ENCODE data around the gene PIN4. TPM values are rescaled to one million over a fixed set of nuclear protein-coding genes. Genes with fewer than 3 reads are reported as not detected.
"Not testable (repeated sequence)": the region's sequence is repeated elsewhere in the genome, so short reads cannot be mapped to it uniquely, and the experiment has no call there.

Gene PIN4
- total RNA-seq, 2 experiments from 2014 or later, result 5.1 to 5.4 TPM

DNA sequence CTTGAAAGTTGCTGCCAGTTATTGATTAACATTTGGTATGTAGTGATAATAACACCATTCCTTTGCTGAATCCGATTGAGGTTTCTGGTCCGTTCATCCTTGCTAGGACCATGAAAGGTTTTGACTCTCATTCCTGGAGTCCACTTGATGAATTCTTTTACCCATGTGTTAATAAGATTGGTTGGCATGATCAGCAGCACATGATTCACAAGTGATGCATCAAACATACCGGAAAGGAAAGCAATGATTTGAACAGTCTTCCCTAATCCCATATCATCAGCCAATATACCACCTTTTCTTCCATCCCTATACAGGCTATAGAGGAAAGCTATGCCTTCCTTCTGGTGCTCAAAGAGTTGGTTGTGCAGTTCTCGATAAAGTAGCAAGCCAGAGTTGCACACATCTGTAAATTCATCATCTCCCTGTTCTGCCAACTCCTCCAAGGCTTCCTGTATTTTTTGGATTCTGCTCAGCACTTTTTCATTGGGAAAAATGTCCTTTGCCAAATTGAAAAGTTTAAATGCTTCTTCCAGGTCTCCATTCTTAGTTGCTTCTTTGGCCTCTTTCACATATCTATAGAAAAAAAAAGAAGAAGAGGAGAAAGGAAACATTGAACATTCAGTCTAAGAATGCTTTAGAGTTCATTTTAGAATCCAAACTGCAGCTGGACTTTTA is 26.7 kb downstream of the PIN4 start:
- no peak for DNase-seq
- ChIA-PET CTCF (no interaction called here), POLR2A (no interaction called here)
- Mint-ChIP-seq H3K36me3 (ENCODE audit: low read depth) (peaks cover 41% of the 10 kb centered on the region), H3K27ac (no peak overlapping the region), H3K27me3 (no peaks in the 10 kb centered on the region), H3K9me3 (no peaks in the 10 kb centered on the region), H3K4me1 (no peaks in the 10 kb centered on the region), H3K4me3 (no peak overlapping the region)

DNA sequence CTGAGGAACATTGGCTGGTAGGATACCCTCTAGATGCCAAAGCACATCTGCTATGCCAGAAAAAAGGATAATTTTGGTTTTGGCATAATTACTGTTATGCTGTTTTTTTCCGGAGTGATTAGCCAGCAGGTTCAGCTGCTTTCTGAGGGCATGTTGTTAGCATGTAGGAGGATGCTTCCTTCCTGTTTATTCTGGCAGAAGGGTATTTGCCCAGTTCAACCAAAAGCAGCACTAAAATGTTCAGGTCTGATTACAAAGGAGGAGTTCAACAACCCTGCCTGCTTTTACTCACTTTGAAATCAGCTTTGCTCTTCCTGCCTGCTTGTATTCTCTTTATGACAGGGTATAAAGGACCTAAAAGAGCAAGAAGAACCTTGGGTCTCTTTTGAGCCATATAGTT is 35.4 kb downstream of the PIN4 start:
- H3K27ac Mint-ChIP-seq, result no peak overlapping the region
- POLR2A ChIA-PET, result no interaction called here
- no peaks in the 10 kb centered on the region for H3K4me1 Mint-ChIP-seq
- CTCF ChIA-PET, result no interaction called here
- H3K4me3 Mint-ChIP-seq, result no peak overlapping the region
- DNase-seq, result no peak
- H3K27me3 Mint-ChIP-seq, result no peaks in the 10 kb centered on the region
- no peaks in the 10 kb centered on the region for H3K9me3 Mint-ChIP-seq
- peaks cover 12% of the 10 kb centered on the region for H3K36me3 Mint-ChIP-seq (ENCODE audit: low read depth)

DNA sequence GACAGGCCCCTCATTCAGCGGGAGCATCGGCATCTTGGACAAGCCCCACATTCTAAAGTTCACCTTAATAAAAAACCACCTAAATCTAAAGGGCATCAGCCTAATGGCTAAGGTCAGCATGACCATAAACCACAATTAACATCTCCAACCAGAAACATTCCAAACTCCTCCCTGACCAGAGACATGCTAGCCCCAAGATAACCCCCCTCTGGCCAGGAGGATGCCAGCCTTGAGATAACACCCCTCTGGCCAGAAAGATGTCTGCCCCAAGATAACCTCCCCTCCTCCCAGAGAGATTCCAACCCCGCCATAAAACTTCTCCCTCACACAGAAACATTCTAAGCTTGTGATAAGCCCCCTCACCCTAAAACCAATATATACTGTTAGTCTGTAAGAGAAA is 38.8 kb downstream of the PIN4 start:
- CTCF ChIA-PET, H3K9me3 Mint-ChIP-seq, H3K27me3 Mint-ChIP-seq, H3K27ac Mint-ChIP-seq, POLR2A ChIA-PET, H3K4me1 Mint-ChIP-seq, H3K4me3 Mint-ChIP-seq, DNase-seq: not testable (repeated sequence)
- peaks cover 18% of the 10 kb centered on the region for H3K36me3 Mint-ChIP-seq (ENCODE audit: low read depth)

DNA sequence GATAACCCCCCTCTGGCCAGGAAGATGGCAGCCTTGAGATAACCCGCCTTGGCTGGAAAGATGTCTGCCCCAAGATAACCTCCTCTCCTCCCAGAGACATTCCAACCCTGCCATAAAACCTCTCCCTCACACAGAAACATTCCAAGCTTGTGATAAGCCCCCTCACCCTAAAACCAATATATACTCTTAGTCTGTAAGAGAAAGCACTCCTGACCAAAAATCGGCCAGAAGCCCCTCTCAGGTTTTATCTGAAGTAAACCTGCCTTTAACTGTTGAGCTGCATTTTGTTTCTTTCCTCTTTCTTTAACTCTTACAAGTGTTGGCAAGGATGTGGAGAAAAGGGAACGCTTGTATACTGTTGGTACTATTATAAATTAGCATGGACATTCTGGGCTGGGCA is 48.7 kb downstream of the PIN4 start:
- H3K9me3 Mint-ChIP-seq, result no peaks in the 10 kb centered on the region
- H3K36me3 Mint-ChIP-seq (ENCODE audit: low read depth), result peaks cover 20% of the 10 kb centered on the region
- peaks cover 3% of the 10 kb centered on the region for H3K4me1 Mint-ChIP-seq
- ChIA-PET POLR2A (no interaction called here), CTCF (interaction anchor here (1.1 kb wide), 1 partner anchor 38 kb away, joined by 3 read pairs; no protein-coding TSS in a partner anchor)
- H3K4me3 Mint-ChIP-seq, result no peak overlapping the region
- no peak for DNase-seq
- H3K27ac Mint-ChIP-seq, result no peak overlapping the region
- no peaks in the 10 kb centered on the region for H3K27me3 Mint-ChIP-seq

DNA sequence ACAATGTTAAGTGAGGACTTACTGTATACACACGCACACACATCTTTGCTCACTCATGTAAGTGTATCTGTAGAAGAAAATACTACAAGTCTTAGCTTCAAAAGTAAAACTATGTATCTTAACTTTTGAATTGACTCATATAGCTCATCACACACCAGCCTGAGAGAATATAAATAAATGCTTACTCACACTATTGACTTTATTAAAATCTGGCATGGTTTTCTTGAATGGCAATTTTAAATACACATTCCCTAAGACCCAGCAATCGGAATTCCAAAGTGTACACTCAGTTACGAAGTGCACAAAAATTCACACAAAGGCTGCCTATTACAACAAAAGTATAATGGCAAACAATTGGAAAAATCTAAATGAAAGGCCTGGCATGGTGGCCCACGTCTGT is 55.3 kb downstream of the PIN4 start:
- ChIA-PET POLR2A (no interaction called here), CTCF (no interaction called here)
- peaks cover 14% of the 10 kb centered on the region for H3K36me3 Mint-ChIP-seq (ENCODE audit: low read depth)
- H3K4me3 Mint-ChIP-seq, result no peak overlapping the region
- no peaks in the 10 kb centered on the region for H3K27me3 Mint-ChIP-seq
- no peak for DNase-seq
- H3K9me3 Mint-ChIP-seq, result no peaks in the 10 kb centered on the region
- peak overlapping the region; percentile 46 for H3K27ac Mint-ChIP-seq
- peaks cover 22% of the 10 kb centered on the region for H3K4me1 Mint-ChIP-seq

DNA sequence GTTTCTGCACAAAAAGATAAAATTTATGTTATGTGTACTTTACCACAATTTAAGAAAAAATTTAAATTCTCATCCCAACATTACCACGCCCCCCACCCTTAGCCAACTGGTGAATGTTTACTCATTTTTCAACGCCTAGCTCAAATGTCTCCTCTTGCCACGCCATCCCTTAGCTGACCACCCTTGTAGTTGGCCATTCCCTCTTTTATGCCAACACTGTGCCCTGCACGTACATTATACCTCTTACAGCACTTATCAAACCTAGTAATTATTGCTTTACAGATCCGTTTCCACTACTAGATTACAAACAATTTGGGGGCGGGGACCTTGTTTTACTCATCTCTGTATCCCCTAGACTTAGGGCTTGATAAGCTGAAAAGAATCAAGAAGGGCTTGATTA is 56.6 kb downstream of the PIN4 start:
- POLR2A ChIA-PET, result interaction anchor here (0.9 kb wide), 1 partner anchor 108 kb away, joined by 7 read pairs; no protein-coding TSS in a partner anchor
- peak overlapping the region; percentile 73 for H3K27ac Mint-ChIP-seq
- CTCF ChIA-PET, result interaction anchor here (0.5 to 1.6 kb wide), 2 partner anchors 9 to 1433 kb away, joined by 3 read pairs; no protein-coding TSS in a partner anchor

DNA sequence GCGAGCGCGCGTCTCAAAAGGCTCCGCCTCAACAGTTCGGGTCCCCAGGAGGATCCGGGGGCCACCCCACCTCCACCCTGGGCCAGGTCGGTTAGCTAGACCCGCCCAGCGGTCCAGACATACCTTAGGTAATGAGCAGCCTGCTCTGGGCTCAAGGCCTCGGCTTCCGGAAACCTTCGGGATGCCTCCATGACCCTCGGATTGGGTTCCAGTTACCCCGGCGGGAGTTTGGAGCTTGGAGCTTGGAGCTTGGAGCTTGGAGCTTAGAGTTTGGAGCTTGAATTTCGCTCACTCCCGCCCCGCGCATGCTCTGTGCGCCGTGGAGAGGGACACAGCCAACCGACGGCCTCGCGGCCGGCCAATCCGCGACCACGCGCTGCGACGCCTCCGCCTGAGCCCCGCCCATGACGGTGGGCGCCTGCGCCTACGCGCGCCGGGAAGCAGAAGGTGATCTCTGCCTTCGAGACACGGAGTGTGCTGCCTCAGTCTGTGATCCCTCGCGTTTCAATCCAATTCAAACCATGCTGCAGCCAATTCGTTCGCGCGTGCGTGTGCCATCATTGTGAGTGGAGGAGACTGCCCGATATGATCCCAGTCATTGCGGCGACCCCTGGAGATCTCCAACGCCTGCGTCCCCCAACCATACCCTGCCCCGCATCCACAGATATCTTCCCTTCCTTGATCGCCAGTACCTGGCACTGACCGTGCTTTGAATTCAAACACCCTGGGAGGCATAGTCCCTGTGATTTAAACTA is 57.3 kb downstream of the PIN4 start, which contains the start of gene ERCC6L:
TSS of gene ERCC6L (minus strand) at position 307 of the 755 bp plus-strand sequence. CDS start at position 191, 116 bp downstream.
- ChIA-PET POLR2A (interaction anchor here (0.9 kb wide), 1 partner anchor 107 kb away, joined by 7 read pairs; no protein-coding TSS in a partner anchor), CTCF (interaction anchor here (1.6 kb wide), 1 partner anchor 9 kb away, joined by 3 read pairs; no protein-coding TSS in a partner anchor)
- peaks cover 24% of the 10 kb centered on the region for H3K4me1 Mint-ChIP-seq
- H3K9me3 Mint-ChIP-seq, result no peaks in the 10 kb centered on the region
- DNase-seq, result peak; percentile 87
- H3K27ac Mint-ChIP-seq, result peak within 1 kb of the TSS; percentile 73
- peaks cover 12% of the 10 kb centered on the region for H3K36me3 Mint-ChIP-seq (ENCODE audit: low read depth)
- no peaks in the 10 kb centered on the region for H3K27me3 Mint-ChIP-seq
- H3K4me3 Mint-ChIP-seq, result peak within 1 kb of the TSS; percentile 81

More for the DNA sequence above, 56.6 kb downstream of the PIN4 start:
- peak overlapping the region; percentile 81 for H3K4me3 Mint-ChIP-seq
- H3K4me1 Mint-ChIP-seq, result peaks cover 22% of the 10 kb centered on the region
- no peaks in the 10 kb centered on the region for H3K9me3 Mint-ChIP-seq
- H3K27me3 Mint-ChIP-seq, result no peaks in the 10 kb centered on the region
- H3K36me3 Mint-ChIP-seq (ENCODE audit: low read depth), result peaks cover 12% of the 10 kb centered on the region
- DNase-seq, result no peak

DNA sequence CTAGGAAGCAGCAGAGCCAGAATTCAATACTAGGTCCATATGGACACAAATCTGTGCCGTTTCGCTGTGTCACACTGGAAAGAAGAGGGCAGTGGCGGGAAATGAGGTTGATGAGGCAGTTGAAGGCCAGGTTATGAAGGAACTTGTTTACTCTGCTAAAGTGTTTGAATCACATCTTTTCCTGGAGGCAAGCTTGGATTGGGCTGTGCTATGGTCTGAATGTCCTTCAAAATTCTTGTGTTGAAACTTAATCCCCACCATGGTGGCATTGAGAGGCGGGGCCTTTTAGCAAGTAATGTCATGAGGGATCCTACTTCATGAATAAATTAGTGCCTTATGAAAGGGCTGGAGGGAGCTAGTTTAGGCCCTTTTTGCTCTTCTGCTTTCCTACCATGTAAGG is 59.4 kb downstream of the PIN4 start:
- Mint-ChIP-seq H3K27ac (no peak overlapping the region), H3K36me3 (ENCODE audit: low read depth) (peaks cover 5% of the 10 kb centered on the region), H3K4me3 (no peak overlapping the region), H3K9me3 (no peaks in the 10 kb centered on the region), H3K4me1 (peaks cover 17% of the 10 kb centered on the region), H3K27me3 (no peaks in the 10 kb centered on the region)
- ChIA-PET CTCF (interaction anchor here (1.0 kb wide), 1 partner anchor 36 kb away, joined by 4 read pairs; the partner anchor contains the start of gene RPS4X), POLR2A (no interaction called here)
- no peak for DNase-seq

DNA sequence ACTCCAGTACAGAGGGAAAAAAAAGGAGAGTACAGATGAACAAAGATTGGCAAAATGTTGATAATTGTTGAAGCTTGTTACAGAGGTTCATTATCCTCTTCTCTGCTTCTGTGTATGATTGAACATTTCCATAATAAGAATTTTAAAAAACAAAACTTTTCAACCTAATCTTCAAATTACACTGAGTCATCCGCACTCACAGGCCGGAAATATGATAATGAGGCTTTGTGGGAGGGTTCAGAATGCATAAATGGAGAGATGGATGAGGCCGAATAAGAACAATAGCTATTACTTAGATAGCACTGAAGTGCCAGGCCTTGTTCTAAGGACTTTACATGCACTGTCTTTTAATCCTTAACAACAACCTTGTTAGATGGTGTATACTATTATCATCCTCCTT is 61.9 kb downstream of the PIN4 start:
- Mint-ChIP-seq H3K27ac (no peak overlapping the region), H3K36me3 (ENCODE audit: low read depth) (no peaks in the 10 kb centered on the region), H3K27me3 (no peaks in the 10 kb centered on the region), H3K4me3 (no peak overlapping the region), H3K4me1 (peaks cover 5% of the 10 kb centered on the region), H3K9me3 (no peaks in the 10 kb centered on the region)
- no peak for DNase-seq
- ChIA-PET POLR2A (interaction anchor here (1.2 kb wide), 1 partner anchor 34 kb away, joined by 5 read pairs; the partner anchor contains the start of gene RPS4X), CTCF (interaction anchor here (0.6 to 3.1 kb wide), 2 partner anchors 34 to 39 kb away, joined by 3 to 22 read pairs; partner anchors contain the start of gene RPS4X)

DNA sequence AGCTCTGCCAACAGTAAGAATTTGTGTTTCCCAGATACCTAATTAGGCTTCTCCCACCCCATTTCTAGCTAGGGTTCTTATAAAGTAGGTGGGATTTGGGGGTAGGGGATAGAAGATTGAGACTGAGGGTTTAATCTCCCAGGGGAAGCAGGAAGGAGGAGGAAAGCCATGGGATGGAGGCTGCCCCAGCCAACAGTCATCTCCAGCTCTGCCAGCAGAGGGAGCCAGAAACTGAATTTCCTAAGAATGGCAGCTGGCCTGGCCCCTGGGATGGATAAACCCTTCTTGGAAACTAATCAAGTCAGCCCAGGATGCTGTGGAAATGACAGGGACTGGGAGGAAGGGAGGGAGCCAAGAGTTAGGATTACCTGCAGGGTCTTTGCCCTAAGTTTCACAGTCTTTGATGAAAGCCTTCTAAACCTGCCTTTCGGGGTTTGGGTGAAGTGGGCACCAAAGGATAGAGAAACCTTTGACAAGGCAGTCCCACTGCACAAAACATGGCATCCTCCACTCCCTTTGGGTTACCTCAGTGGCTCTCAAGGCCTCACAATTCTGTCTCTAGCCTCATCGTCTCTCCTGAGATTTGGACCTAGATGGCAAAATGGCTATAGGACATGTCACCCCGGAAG is 64.0 kb downstream of the PIN4 start:
- H3K27me3 Mint-ChIP-seq, result no peaks in the 10 kb centered on the region
- POLR2A ChIA-PET, result no interaction called here
- CTCF ChIA-PET, result interaction anchor here (0.6 to 3.1 kb wide), 9 partner anchors 13 to 294 kb away, joined by 3 to 22 read pairs (median 3); partner anchors contain the start of genes PIN4 and RPS4X
- peak; percentile 43 for DNase-seq
- no peak overlapping the region for H3K27ac Mint-ChIP-seq
- H3K9me3 Mint-ChIP-seq, result no peaks in the 10 kb centered on the region
- H3K4me1 Mint-ChIP-seq, result peaks cover 2% of the 10 kb centered on the region
- H3K36me3 Mint-ChIP-seq (ENCODE audit: low read depth), result no peaks in the 10 kb centered on the region
- no peak overlapping the region for H3K4me3 Mint-ChIP-seq

DNA sequence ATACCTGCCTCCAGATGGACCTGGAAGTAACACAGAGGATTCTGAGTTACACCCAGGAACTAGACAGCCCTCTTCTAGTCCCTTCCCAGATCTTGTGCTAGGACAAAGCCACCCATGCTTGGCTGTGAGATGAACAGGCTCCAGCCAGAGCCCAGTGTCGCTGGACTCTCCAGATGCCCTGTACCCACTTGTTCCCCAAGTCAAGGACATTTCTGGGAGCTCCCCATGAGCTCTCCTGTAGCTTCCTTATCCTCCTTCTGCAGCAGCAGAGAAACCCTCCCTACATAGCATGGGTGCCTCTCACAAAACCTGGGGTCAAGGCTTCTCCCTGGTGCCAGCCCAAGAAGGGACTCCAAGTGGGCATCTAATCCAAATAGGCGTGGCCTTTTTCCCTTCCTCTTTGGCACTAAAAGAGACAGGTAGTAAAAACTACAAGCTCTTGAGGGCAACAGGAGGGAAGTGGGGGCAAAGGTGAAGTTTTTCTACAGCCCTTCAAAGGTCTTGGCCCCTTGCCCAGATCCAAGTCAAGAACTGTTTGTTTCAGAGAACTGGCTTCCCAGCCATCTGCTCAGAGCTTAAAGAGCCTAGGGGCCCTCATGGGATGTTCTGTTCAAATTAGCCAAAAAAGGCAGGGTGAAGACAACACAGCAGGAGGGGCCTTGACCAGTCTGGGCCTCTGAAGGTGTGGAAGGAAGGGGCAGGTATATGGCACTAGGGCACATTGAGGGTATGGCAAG is 65.8 kb downstream of the PIN4 start:
- POLR2A ChIA-PET, result no interaction called here
- Mint-ChIP-seq H3K27ac (no peak overlapping the region), H3K4me1 (peaks cover 2% of the 10 kb centered on the region), H3K36me3 (ENCODE audit: low read depth) (no peaks in the 10 kb centered on the region), H3K9me3 (no peaks in the 10 kb centered on the region), H3K4me3 (no peak overlapping the region), H3K27me3 (no peaks in the 10 kb centered on the region)
- CTCF ChIA-PET, result interaction anchor here (0.7 kb wide), 1 partner anchor 9 kb away, joined by 3 read pairs; the partner anchor contains the start of gene ERCC6L
- no peak for DNase-seq
